Cardiac fibroblast (primary cell): ENCODE data around the gene FOXE3.
A peak's percentile ranks its signal among the peaks of the same experiment; 100 is the strongest.

ENCODE experiments used
- DNase-seq, 2 donors: peaks; one replicate each; pipeline versions ENCODE4 v3.0.0 to v3.0.0-alpha.2; 2010; ENCODE audit warnings: low read depth in 2 of 2
- H3K4me3 ChIP-seq, 2 donors: replicated peaks in 1 of 2; 1 replicate in 1 of 2; 2 replicates in 1 of 2; pipeline ENCODE4 v1.5.1; 2011; ENCODE audit warnings: low read depth in 2 of 2, low read length in 2 of 2, mild to moderate bottlenecking in 2 of 2, moderate library complexity in 1 of 2
- TF ChIP-seq, protein P1 (sequence below): IDR thresholded peaks from one replicate; pipeline ENCODE4 v1.5.1; 2011; ENCODE audit warnings: low read depth, mild to moderate bottlenecking, low read length, inconsistent platforms

The FOXE3 gene

DNA sequence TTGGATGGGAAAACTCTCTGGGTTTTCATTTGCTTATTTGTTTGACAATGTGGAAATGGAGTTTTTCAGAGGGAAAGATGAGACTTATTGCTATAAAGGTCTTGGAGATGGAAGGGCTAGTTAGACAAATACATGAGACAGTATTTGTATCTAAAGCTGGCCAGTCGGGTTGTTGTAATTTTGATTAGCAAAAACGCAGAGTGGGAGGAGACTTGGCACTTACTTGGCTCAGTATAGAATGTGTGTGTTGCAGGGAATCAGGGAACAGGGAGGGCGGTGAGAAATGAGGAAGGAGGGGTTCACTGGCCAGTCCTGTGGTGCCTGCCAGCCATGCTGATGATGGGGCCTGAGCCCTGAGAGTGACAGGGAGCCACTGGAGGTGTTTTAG, 6.0 kb upstream of the FOXE3 start:
- H3K4me3 ChIP-seq: no peak overlapping the region
- DNase-seq: no peak
- TF ChIP-seq, protein P1, sequence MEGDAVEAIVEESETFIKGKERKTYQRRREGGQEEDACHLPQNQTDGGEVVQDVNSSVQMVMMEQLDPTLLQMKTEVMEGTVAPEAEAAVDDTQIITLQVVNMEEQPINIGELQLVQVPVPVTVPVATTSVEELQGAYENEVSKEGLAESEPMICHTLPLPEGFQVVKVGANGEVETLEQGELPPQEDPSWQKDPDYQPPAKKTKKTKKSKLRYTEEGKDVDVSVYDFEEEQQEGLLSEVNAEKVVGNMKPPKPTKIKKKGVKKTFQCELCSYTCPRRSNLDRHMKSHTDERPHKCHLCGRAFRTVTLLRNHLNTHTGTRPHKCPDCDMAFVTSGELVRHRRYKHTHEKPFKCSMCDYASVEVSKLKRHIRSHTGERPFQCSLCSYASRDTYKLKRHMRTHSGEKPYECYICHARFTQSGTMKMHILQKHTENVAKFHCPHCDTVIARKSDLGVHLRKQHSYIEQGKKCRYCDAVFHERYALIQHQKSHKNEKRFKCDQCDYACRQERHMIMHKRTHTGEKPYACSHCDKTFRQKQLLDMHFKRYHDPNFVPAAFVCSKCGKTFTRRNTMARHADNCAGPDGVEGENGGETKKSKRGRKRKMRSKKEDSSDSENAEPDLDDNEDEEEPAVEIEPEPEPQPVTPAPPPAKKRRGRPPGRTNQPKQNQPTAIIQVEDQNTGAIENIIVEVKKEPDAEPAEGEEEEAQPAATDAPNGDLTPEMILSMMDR: no peak

DNA sequence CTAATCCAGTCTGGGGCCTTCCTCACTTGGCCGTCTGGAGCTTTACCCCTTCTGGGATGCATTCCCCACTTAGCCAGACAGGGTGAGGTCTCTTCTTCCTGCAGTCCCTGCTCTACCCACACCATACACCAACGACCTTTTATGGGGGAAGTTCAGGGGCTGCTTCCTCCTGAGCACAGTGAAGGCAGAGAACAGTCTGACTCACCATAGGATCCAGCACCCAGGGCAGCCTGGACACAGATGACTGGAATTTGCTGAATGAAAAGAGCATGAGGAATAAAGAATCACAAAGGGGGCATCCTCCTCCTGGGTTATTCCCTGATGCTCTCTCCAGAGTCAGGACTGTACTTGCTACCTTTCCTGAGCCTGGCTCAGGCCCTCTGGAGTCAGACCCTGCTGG, 4.6 kb upstream of the FOXE3 start:
- TF ChIP-seq, protein P1: no peak
- no peak for DNase-seq
- no peak overlapping the region for H3K4me3 ChIP-seq

GRCh38 chr1:47412437-47412836, 3.6 kb upstream of the FOXE3 start:
- no peak for DNase-seq
- no peak overlapping the region for H3K4me3 ChIP-seq
- TF ChIP-seq, protein P1: no peak

- no peak for DNase-seq
- H3K4me3 ChIP-seq: peak overlapping the region; percentile 26 to 30
- TF ChIP-seq, protein P1: no peak
These were observed 459 bp downstream of the FOXE3 start for GRCh38 chr1:47416319-47417169.

DNA sequence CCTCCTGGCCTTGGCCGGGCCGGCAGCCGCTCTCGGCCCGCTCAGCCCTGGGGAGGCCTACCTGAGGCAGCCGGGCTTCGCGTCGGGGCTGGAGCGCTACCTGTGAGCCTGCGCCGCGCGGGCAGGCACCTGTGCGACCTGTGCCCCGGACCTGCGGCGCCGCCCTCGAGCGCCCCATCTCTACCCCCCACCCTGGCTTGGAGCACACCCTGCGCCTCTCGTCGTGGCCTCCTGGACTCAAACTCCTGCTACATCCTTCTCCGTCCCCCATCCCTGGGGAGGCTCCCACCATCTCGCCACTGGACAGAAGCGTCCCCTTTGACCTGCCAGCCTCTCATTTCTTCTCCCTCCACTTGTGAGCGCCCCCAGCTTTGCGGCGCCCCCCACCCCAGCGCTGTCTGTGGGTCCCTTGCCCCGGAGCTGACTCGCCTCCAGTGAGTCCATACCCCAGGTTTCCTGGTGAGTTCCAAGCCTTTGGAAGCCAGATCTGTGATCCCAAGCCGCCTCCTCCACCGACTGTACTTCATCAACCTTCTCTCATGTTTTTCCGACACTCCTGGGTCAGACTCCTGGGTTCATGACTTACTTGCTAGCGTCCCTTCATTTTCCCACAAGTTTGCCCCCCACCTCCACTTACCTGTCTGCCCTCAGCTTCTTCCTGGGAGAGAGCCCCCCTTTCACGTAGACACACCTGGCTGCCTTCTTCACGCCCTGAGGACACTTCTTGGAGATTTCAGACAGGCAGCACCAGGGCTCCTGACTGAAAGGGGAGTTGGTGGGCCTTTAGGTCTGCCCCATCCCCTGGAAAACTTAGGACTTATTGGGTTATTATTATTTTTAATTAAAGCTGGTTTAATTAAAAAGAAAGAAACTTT, 1.3 kb downstream of the FOXE3 start:
- H3K4me3 ChIP-seq: no peak overlapping the region
- TF ChIP-seq, protein P1: no peak
- no peak for DNase-seq

GRCh38 chr1:47418122-47418521, 2.0 kb downstream of the FOXE3 start:
- no peak for DNase-seq
- H3K4me3 ChIP-seq: no peak overlapping the region
- TF ChIP-seq, protein P1: no peak
